Tibial artery (tissue), 4 donors: ENCODE results near the gene CKAP5.

ENCODE experiments used
- DNase-seq, 2 donors: peaks; one replicate each; pipeline ENCODE4 v3.0.0-alpha.2; 2019
- H3K27ac ChIP-seq, 2 donors: fragments of 200-600 bp; sonication (generic) in 1 of 2; 1 replicate in 1 of 2; 2 replicates in 1 of 2; pipeline ENCODE4 v1.5.1; 2018 to 2019; ENCODE audit warnings: mild to moderate bottlenecking in 1 of 2
- H3K27me3 ChIP-seq, 2 donors: fragments of 200-600 bp; sonication (generic) in 1 of 2; one replicate each; pipeline versions ENCODE4 v1.5.1 to v1.6.0; 2016 to 2019
- H3K36me3 ChIP-seq, 3 donors: fragments of 200-600 bp; sonication (generic) in 2 of 3; one replicate each; pipeline ENCODE4 v1.5.1; 2016 to 2019; ENCODE audit warnings: mild to moderate bottlenecking in 2 of 3
- H3K4me1 ChIP-seq, 4 donors: fragments of 200-600 bp; sonication (generic) in 2 of 4; 1 replicate in 3 of 4; 2 replicates in 1 of 4; pipeline ENCODE4 v1.5.1; 2016 to 2019
- H3K4me3 ChIP-seq, 2 donors: fragments of 200-600 bp; sonication (generic) in 1 of 2; 1 replicate in 1 of 2; 2 replicates in 1 of 2; pipeline ENCODE4 v1.5.1; 2018 to 2019; ENCODE audit warnings: mild to moderate bottlenecking in 2 of 2
- H3K9me3 ChIP-seq, 3 donors: fragments of 200-600 bp; sonication (generic) in 1 of 3; one replicate each; pipeline ENCODE4 v1.5.1; 2016 to 2019
- CTCF ChIP-seq, 2 experiments: fragments of 200-600 bp in 1 of 2; fragments of 450-650 bp in 1 of 2; IDR thresholded peaks; one replicate each; pipeline ENCODE4 v1.5.1; 2017 to 2019; ENCODE audit warnings: antibody characterized with exemption in 2 of 2, mild to moderate bottlenecking in 1 of 2, moderate library complexity in 1 of 2
- intact Hi-C: fragments of 100-400 bp; cut with DNase I; formaldehyde crosslinking; loops from one replicate; pipeline ENCODE4 v1.15.0; 2023; ENCODE audit warnings: low total_unique reads

Gene CKAP5

GRCh38 chr11:46697303-46697702, 148.8 kb downstream of the CKAP5 start:
- Histone ChIP-seq H3K27ac (peak overlapping the region; percentile 78 to 92), H3K27me3 (no peaks in the 10 kb centered on the region), H3K9me3 (no peaks in the 10 kb centered on the region), H3K36me3 (peaks cover 12 to 44% (median 39%) of the 10 kb centered on the region in 3 donors), H3K4me1 (peaks cover 13 to 82% (median 74%) of the 10 kb centered on the region in 4 donors), H3K4me3 (peak overlapping the region; percentile 3 to 23)
- intact Hi-C loops: no loop called here
- no peak for DNase-seq
- no peak for TF ChIP-seq CTCF (IDR thresholded peaks at IDR 0.05)

DNA sequence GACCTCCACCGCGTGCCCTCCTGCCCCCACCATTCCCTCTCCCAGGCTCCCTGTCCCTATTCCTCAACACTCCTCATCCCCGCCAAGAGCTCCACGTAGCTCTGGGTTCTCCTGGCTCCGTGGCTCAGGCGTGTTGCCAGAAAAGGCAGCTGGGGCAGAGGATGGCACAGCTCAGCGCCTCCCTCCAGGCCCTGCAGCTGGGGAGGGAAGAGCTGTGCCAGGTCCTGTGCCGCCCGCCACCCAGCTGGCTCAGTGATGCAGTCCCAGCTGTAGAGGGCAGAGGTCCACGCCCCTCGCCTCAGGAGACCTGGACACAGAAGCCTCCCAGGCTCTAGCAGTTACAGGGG, 149.9 kb downstream of the CKAP5 start:
- intact Hi-C loops: no loop called here
- peaks cover 13 to 72% (median 65%) of the 10 kb centered on the region in 4 donors for H3K4me1 ChIP-seq

DNA sequence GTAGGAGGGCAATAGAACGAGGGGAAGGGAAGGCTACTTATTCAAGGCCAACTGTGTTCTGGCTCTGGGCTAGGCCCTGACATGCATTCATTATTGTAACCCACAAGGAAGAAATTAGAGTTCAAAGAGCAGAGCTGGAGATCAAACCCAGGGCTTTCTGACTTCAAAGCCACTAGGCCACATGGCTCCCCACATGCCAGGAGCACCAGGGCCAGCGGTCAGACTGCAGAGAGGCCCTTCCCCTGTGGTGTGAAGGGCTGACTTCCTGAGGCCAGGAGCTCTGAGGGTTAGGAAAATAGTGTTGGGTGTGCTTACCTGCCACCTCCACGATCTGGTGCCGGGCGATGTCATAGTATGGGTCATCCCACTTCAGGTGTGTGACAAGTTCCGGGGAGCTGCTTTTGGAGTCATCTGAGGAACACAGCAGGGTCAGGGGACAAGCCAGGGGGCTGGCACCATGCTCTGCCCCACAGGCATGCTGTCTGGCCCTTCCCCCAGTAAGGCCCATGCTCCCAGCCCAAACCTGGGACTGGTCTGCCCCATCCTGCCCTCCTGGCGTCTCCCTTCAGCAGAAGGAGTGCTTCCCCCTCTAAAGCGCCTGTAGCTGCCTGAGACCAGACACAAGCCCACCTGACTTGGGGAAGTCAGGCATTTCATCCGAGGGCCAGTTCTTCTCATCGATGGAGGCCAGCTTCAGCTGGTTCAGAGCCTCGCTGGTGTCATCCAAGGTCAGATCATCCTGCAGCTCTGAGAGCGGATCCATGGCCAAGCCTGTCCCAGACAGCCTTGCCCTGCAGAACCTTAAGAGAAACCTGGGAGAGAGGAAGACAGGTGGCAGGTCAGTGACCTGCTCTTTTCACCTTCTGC, 150.5 kb downstream of the CKAP5 start:
- intact Hi-C loops: no loop called here
- H3K36me3 ChIP-seq: peaks cover 12 to 57% (median 55%) of the 10 kb centered on the region in 3 donors
- TF ChIP-seq CTCF (IDR thresholded peaks at IDR 0.05): no peak
- no peak overlapping the region for H3K4me3 ChIP-seq
- peaks cover 13 to 72% (median 65%) of the 10 kb centered on the region in 4 donors for H3K4me1 ChIP-seq
- H3K27me3 ChIP-seq: no peaks in the 10 kb centered on the region
- H3K9me3 ChIP-seq: no peaks in the 10 kb centered on the region
- peak overlapping the region; percentile 78 to 92 for H3K27ac ChIP-seq
- no peak for DNase-seq

More for the DNA sequence above, 149.9 kb downstream of the CKAP5 start:
- Histone ChIP-seq H3K9me3 (no peaks in the 10 kb centered on the region), H3K27me3 (no peaks in the 10 kb centered on the region), H3K4me3 (no peak overlapping the region), H3K36me3 (peaks cover 12 to 51% (median 50%) of the 10 kb centered on the region in 3 donors), H3K27ac (peak overlapping the region; percentile 78 to 92)
- DNase-seq: peak in 1 of 2 donors; percentile 88
- TF ChIP-seq CTCF (IDR thresholded peaks at IDR 0.05): no peak

GRCh38 chr11:46694607-46695006, 151.5 kb downstream of the CKAP5 start:
- no peak overlapping the region for H3K4me3 ChIP-seq
- peak overlapping the region; percentile 78 to 92 for H3K27ac ChIP-seq
- TF ChIP-seq CTCF (IDR thresholded peaks at IDR 0.05): no peak
- no peak for DNase-seq
- H3K4me1 ChIP-seq: peaks cover 13 to 69% (median 64%) of the 10 kb centered on the region in 4 donors
- no peaks in the 10 kb centered on the region for H3K27me3 ChIP-seq
- peaks cover 12 to 63% (median 61%) of the 10 kb centered on the region in 3 donors for H3K36me3 ChIP-seq
- intact Hi-C loops: no loop called here
- no peaks in the 10 kb centered on the region for H3K9me3 ChIP-seq

DNA sequence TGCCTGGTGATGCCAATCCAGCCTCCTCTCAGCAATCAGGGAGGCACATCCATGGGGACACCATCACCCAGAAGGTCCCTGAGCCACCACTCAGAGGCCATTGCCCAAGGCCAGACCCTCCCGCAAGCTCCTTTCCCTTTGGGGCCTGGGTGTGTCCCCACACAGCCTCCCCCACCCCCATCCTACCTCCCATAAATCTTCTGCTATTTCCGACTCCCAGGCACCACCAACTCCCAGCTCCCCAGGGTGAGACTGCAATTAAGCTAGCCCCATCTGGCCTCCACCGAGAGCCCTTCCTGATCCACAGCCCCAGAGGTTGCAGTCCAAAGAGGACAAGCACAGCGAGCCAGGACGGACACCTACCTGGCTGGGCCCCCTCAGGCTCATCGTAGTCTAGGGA, 152.0 kb downstream of the CKAP5 start:
- peaks cover 13 to 63% (median 58%) of the 10 kb centered on the region in 4 donors for H3K4me1 ChIP-seq
- H3K27me3 ChIP-seq: no peaks in the 10 kb centered on the region
- intact Hi-C loops: no loop called here
- no peak for DNase-seq
- no peak overlapping the region for H3K4me3 ChIP-seq
- no peaks in the 10 kb centered on the region for H3K9me3 ChIP-seq
- peaks cover 12 to 68% (median 67%) of the 10 kb centered on the region in 3 donors for H3K36me3 ChIP-seq
- H3K27ac ChIP-seq: peak overlapping the region; percentile 78 to 92
- no peak for TF ChIP-seq CTCF (IDR thresholded peaks at IDR 0.05)
